PC-9 (cell line): Measurements from ENCODE around the gene CACNB4. TPM values are rescaled to one million over a fixed set of nuclear protein-coding genes. Genes with fewer than 3 reads are reported as not detected.

Experiments
- BruUV-seq: library from RNA; stranded (reverse); fragments of 400-500 nt; replicated peaks from 2 replicates; lab custom pipeline; 2021; lab: Mats Ljungman, UMichigan
- CTCF ChIA-PET: fragments of 300-600 bp; sonication (Branson Sonifier 250); formaldehyde crosslinking; loops from one replicate; lab custom pipeline; 2022; ENCODE audit warnings: antibody characterized with exemption; lab: Charles Lee
- POLR2A ChIA-PET: fragments of 300-600 bp; sonication (Branson Sonifier 250); formaldehyde crosslinking; loops from one replicate; lab custom pipeline; 2022; ENCODE audit warnings: antibody characterized with exemption; ENCODE audit not compliant: unreplicated experiment; lab: Charles Lee
- DNase-seq, 2 experiments: peaks; one replicate each; pipeline versions ENCODE4 v3.0.0 to v3.0.0-alpha.2; 2015 to 2022; ENCODE audit warnings: mixed read lengths in 1 of 2
- H2AFZ ChIP-seq: fragments of 200-600 bp; sonication (generic); 2 replicates; pipeline ENCODE4 v1.8.1; 2017; ENCODE audit warnings: antibody characterized with exemption
- H3F3A ChIP-seq: fragments of 200-600 bp; sonication (generic); 2 replicates; pipeline ENCODE4 v1.8.1; 2017; ENCODE audit warnings: antibody characterized with exemption, mild to moderate bottlenecking, low read depth; ENCODE audit not compliant: insufficient read depth
- H3K27ac ChIP-seq: fragments of 200-600 bp; sonication (generic); 2 replicates; pipeline ENCODE4 v1.6.1; 2016; ENCODE audit warnings: mixed run types
- H3K27me3 ChIP-seq: fragments of 200-600 bp; sonication (generic); 2 replicates; pipeline ENCODE4 v1.6.1; 2016; ENCODE audit warnings: low read depth, mixed run types; ENCODE audit not compliant: insufficient read depth
- H3K36me3 ChIP-seq: fragments of 200-600 bp; sonication (generic); 2 replicates; pipeline ENCODE4 v1.6.1; 2016; ENCODE audit warnings: low read depth, mixed run types
- H3K4me1 ChIP-seq: fragments of 200-600 bp; sonication (generic); replicated peaks from 2 replicates; pipeline ENCODE4 v1.6.1; 2016; ENCODE audit warnings: mixed run types; ENCODE audit not compliant: insufficient read depth
- H3K4me2 ChIP-seq: fragments of 200-600 bp; sonication (generic); 2 replicates; pipeline ENCODE4 v1.6.1; 2017; ENCODE audit warnings: mixed run types
- H3K4me3 ChIP-seq: fragments of 200-600 bp; sonication (generic); 2 replicates; pipeline ENCODE4 v1.6.1; 2016; ENCODE audit warnings: mixed run types
- H3K79me2 ChIP-seq: fragments of 200-600 bp; sonication (generic); 2 replicates; pipeline ENCODE4 v1.6.1; 2017; ENCODE audit warnings: low read depth, mixed run types
- H3K9me2 ChIP-seq: fragments of 200-600 bp; sonication (generic); 2 replicates; pipeline ENCODE4 v1.8.1; 2017; ENCODE audit warnings: mild to moderate bottlenecking; ENCODE audit not compliant: insufficient read depth
- H3K9me3 ChIP-seq: fragments of 200-600 bp; sonication (generic); 2 replicates; pipeline ENCODE4 v1.8.1; 2016; ENCODE audit warnings: low read depth; ENCODE audit not compliant: insufficient read depth
- H4K20me1 ChIP-seq: fragments of 200-600 bp; sonication (generic); 2 replicates; pipeline ENCODE4 v1.8.1; 2017; ENCODE audit not compliant: insufficient read depth
- CTCF ChIP-seq: fragments of 200-600 bp; sonication (generic); conservative IDR thresholded peaks from 2 replicates; pipeline ENCODE4 v1.6.1; 2017; ENCODE audit warnings: mixed run types, antibody characterized with exemption, mild to moderate bottlenecking, moderate library complexity
- EZH2 ChIP-seq: fragments of 200-600 bp; sonication (generic); IDR thresholded peaks from 2 replicates; pipeline ENCODE4 v1.8.0; 2017; ENCODE audit warnings: antibody characterized with exemption, low read depth
- intact Hi-C: fragments of 100-400 bp; cut with micrococcal nuclease; formaldehyde crosslinking; loops from one replicate; pipeline ENCODE4 v1.10.0; 2022; ENCODE audit not compliant: unreplicated experiment
- total RNA-seq: library from RNA; stranded (reverse); gene quantifications from 2 replicates; pipeline ENCODE4 v1.2.3, GENCODE V29; 2021

Gene CACNB4
- total RNA-seq, 1 experiment from 2014 or later, result 0.98 TPM

GRCh38 chr2:151908204-151908882, 190.5 kb downstream of the CACNB4 start:
- no peak overlapping the region for H3K4me2 ChIP-seq
- no peaks in the 10 kb centered on the region for H3K27me3 ChIP-seq
- BruUV-seq, result no TSS peak
- ChIA-PET CTCF (no interaction called here), POLR2A (no interaction called here)
- intact Hi-C loops, result no loop called here
- H3K4me3 ChIP-seq, result no peak overlapping the region
- H4K20me1 ChIP-seq, result no peaks in the 10 kb centered on the region
- H3K9me3 ChIP-seq, result no peaks in the 10 kb centered on the region
- no peak overlapping the region for H2AFZ ChIP-seq
- no peaks in the 10 kb centered on the region for H3F3A ChIP-seq
- H3K9me2 ChIP-seq, result no peaks in the 10 kb centered on the region
- no peaks in the 10 kb centered on the region for H3K36me3 ChIP-seq
- DNase-seq, result no peak
- no peaks in the 10 kb centered on the region for H3K79me2 ChIP-seq
- H3K4me1 ChIP-seq, result no peaks in the 10 kb centered on the region
- H3K27ac ChIP-seq, result no peak overlapping the region
- TF ChIP-seq CTCF (no peak), EZH2 (no peak)

- Histone ChIP-seq H4K20me1 (no peaks in the 10 kb centered on the region), H3K4me1 (no peaks in the 10 kb centered on the region), H3K4me2 (no peak overlapping the region), H3F3A (no peaks in the 10 kb centered on the region), H2AFZ (no peak overlapping the region), H3K4me3 (no peak overlapping the region), H3K79me2 (no peaks in the 10 kb centered on the region), H3K36me3 (no peaks in the 10 kb centered on the region), H3K27me3 (no peaks in the 10 kb centered on the region), H3K27ac (no peak overlapping the region), H3K9me2 (no peaks in the 10 kb centered on the region), H3K9me3 (no peaks in the 10 kb centered on the region)
- TF ChIP-seq CTCF, result no peak
- TF ChIP-seq EZH2, result no peak
- POLR2A ChIA-PET, result interaction anchor here (0.7 kb wide), 1 partner anchor 39 kb away, joined by 6 read pairs; no protein-coding TSS in a partner anchor
- BruUV-seq, result no TSS peak
- CTCF ChIA-PET, result no interaction called here
- DNase-seq, result no peak
- intact Hi-C loops, result no loop called here
Measured at GRCh38 chr2:151907286-151908203, 191.3 kb downstream of the CACNB4 start.

GRCh38 chr2:151906633-151906998, 192.2 kb downstream of the CACNB4 start:
- no peaks in the 10 kb centered on the region for H3K4me1 ChIP-seq
- no TSS peak for BruUV-seq
- ChIA-PET CTCF (no interaction called here), POLR2A (interaction anchor here (0.7 kb wide), 1 partner anchor 40 kb away, joined by 6 read pairs; no protein-coding TSS in a partner anchor)
- H3K9me2 ChIP-seq, result no peaks in the 10 kb centered on the region
- no peaks in the 10 kb centered on the region for H4K20me1 ChIP-seq
- intact Hi-C loops, result no loop called here
- no peaks in the 10 kb centered on the region for H3F3A ChIP-seq
- no peaks in the 10 kb centered on the region for H3K36me3 ChIP-seq
- H3K27ac ChIP-seq, result no peak overlapping the region
- H3K79me2 ChIP-seq, result no peaks in the 10 kb centered on the region
- H3K27me3 ChIP-seq, result no peaks in the 10 kb centered on the region
- DNase-seq, result no peak
- H2AFZ ChIP-seq, result no peak overlapping the region
- H3K4me3 ChIP-seq, result no peak overlapping the region
- TF ChIP-seq CTCF (no peak), EZH2 (no peak)
- no peaks in the 10 kb centered on the region for H3K9me3 ChIP-seq
- H3K4me2 ChIP-seq, result no peak overlapping the region
